AG04449 (cell line): ENCODE data around the gene SERPINE3.

Experiments used
- CTCF ChIA-PET: fragments of 350-600 bp; formaldehyde crosslinking; extraction: SDS; loops from one replicate; lab custom pipeline; 2021; ENCODE audit warnings: antibody characterized with exemption; lab: Yijun Ruan, JAX
- POLR2A ChIA-PET: fragments of 400-600, 350-600 bp; formaldehyde crosslinking; extraction: SDS; loops from one replicate; lab custom pipeline; 2020; ENCODE audit warnings: antibody characterized with exemption, inconsistent platforms; lab: Yijun Ruan, JAX
- DNase-seq: peaks from one replicate; pipeline ENCODE4 v3.0.0-alpha.2; 2010; ENCODE audit warnings: low read depth, low spot score
- H3K4me3 ChIP-seq: 2 replicates; pipeline ENCODE4 v1.5.1; 2011; ENCODE audit warnings: low read depth, mild to moderate bottlenecking, control low read depth, low read length
- CTCF ChIP-seq: IDR thresholded peaks from one replicate; pipeline ENCODE4 v1.5.1; 2011; ENCODE audit warnings: mild to moderate bottlenecking, moderate library complexity, low read length, control low read depth, inconsistent platforms; ENCODE audit not compliant: insufficient read depth; ENCODE audit errors: missing control alignments

The SERPINE3 gene

GRCh38 chr13:51339952-51340732, 651 bp downstream of the SERPINE3 start:
- POLR2A ChIA-PET, result no interaction called here
- DNase-seq, result no peak

DNA sequence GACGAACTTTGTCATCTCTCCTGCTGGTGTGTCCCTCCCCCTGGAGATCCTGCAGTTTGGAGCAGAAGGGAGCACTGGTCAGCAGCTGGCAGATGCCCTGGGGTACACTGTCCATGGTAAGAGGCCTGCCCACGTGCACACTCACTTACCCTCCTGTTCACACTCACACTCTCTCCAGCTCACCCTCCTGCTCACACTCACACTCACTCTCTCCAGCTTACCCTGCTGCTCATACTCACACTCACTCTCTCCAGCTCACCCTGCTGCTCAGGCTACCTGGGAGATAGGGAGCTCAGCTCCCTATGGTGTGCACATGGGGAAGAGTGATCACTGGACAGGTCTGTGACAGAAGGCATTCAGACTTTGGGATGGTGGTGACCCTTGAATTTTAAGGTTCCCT, 1.7 kb downstream of the SERPINE3 start:
- POLR2A ChIA-PET, result no interaction called here
- CTCF ChIA-PET, result no interaction called here
- no peak overlapping the region for H3K4me3 ChIP-seq
- DNase-seq, result no peak
- no peak for TF ChIP-seq CTCF

More at GRCh38 chr13:51339952-51340732, 651 bp downstream of the SERPINE3 start:
- TF ChIP-seq CTCF, result no peak
- no peak overlapping the region for H3K4me3 ChIP-seq
- CTCF ChIA-PET, result no interaction called here

- TF ChIP-seq CTCF, result no peak
- DNase-seq, result no peak
- POLR2A ChIA-PET, result interaction anchor here (0.9 kb wide), 1 partner anchor 10 kb away, joined by 3 read pairs; no protein-coding TSS in a partner anchor
- H3K4me3 ChIP-seq, result no peak overlapping the region
- CTCF ChIA-PET, result no interaction called here
These were observed 2.3 kb downstream of the SERPINE3 start for GRCh38 chr13:51341791-51342190.

DNA sequence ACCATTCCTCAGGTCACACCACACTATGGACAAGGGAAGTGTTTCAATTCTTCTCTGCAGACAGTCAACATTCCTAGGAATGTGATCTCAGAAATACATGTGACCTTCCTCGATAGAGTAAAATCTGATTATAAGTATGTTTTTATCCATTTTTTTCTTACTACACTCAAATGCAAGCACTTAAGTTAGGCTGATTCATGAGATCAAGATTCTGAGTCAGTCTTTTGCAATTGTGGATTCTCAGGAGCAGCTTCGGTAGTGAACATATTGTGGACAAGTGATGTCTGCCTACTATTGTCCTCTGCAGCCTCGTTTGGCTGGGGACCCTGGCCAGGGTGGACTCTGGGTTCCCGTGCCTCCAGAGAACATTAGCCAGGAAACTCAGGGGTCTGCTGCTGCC, 3.2 kb downstream of the SERPINE3 start:
- POLR2A ChIA-PET, result interaction anchor here (0.9 kb wide), 1 partner anchor 11 kb away, joined by 3 read pairs; no protein-coding TSS in a partner anchor
- TF ChIP-seq CTCF, result no peak
- DNase-seq, result peak; percentile 53
- no peak overlapping the region for H3K4me3 ChIP-seq
- CTCF ChIA-PET, result no interaction called here

DNA sequence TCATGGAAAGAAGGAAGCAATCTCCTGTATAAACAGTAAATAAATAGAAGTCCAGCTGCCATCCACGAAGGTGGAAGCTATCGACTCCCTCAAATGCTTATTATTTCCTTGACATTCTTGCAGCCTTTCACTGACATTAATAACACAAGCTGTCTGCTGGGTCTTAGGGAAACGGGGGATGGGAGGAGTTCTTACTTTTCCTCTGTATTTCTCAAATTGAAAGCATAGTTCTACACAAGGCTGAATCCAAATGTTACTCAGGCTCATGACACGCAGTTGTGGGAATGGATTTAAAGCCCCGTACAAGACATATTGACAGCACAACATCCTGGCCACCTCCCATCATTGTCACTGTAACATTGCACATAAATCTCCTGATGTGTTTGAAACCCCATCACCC, 4.0 kb downstream of the SERPINE3 start:
- DNase-seq, result no peak
- ChIA-PET POLR2A (no interaction called here), CTCF (no interaction called here)
- no peak overlapping the region for H3K4me3 ChIP-seq
- no peak for TF ChIP-seq CTCF

DNA sequence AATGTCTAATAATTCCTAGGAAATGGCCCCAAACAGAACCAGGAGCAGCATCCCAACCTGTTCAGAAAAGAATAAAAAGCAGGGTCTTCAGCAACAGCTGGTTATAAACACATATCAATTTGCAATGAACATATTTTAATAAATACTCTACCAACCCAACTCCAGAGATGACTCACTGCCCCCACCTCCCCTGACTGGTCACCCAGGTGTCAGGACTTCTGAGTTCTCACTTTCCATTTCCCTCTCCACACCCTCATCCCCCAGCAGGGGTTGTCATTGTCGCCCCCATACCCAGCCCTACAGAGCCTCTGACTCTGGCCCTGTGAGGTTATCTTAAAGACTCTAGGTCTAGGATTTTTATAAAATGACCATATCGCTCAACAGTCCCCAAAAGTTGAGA, 6.9 kb downstream of the SERPINE3 start:
- no peak overlapping the region for H3K4me3 ChIP-seq
- DNase-seq, result no peak
- ChIA-PET POLR2A (no interaction called here), CTCF (no interaction called here)
- TF ChIP-seq CTCF, result no peak
